ENCODE results near the gene EPHA5. TPM values are rescaled to one million over a fixed set of nuclear protein-coding genes. Genes with fewer than 3 reads are reported as not detected.

Gene EPHA5
- total and polyA plus RNA-seq, 3 experiments from 2014 or later = not detected

- no peak overlapping the region for H3K27ac ChIP-seq (ENCODE audit: low read depth, low read length)
- H3K4me3 Mint-ChIP-seq = no peak overlapping the region
- no peaks in the 10 kb centered on the region for H3K9me3 ChIP-seq (ENCODE audit: low read length)
- H3K27me3 ChIP-seq (ENCODE audit: insufficient read depth, low read length, poor library complexity, severe bottlenecking) = no peaks in the 10 kb centered on the region
- CTCF ChIA-PET = no interaction called here
- no peaks in the 10 kb centered on the region for H3K36me3 ChIP-seq (ENCODE audit: insufficient read depth, low read length)
- peaks cover 7 to 30% (median 19%) of the 10 kb centered on the region in 5 donors for H3K9me3 Mint-ChIP-seq
- no peak for DNase-seq
- H3K36me3 Mint-ChIP-seq = no peaks in the 10 kb centered on the region
- no peak overlapping the region for H3K4me3 ChIP-seq (ENCODE audit: low read length)
- no peaks in the 10 kb centered on the region for H3K4me1 Mint-ChIP-seq
- no peaks in the 10 kb centered on the region for H3K4me1 ChIP-seq (ENCODE audit: insufficient read depth, low read length)
- POLR2A ChIA-PET = no interaction called here
- no peaks in the 10 kb centered on the region for H3K27me3 Mint-ChIP-seq
- no peak overlapping the region for H3K27ac Mint-ChIP-seq
These were observed 159.3 kb downstream of the EPHA5 start for GRCh38 chr4:65510976-65511375.

GRCh38 chr4:65508168-65508567 is 162.1 kb downstream of the EPHA5 start:
- Mint-ChIP-seq H3K9me3 (peaks cover 0 to 23% (median 14%) of the 10 kb centered on the region in 5 donors), H3K4me3 (no peak overlapping the region), H3K27me3 (no peaks in the 10 kb centered on the region), H3K4me1 (no peaks in the 10 kb centered on the region), H3K36me3 (peaks cover 0 to 2% (median 0%) of the 10 kb centered on the region in 3 donors), H3K27ac (no peak overlapping the region)
- H3K27me3 ChIP-seq (ENCODE audit: insufficient read depth, low read length, poor library complexity, severe bottlenecking) = no peaks in the 10 kb centered on the region
- POLR2A ChIA-PET = no interaction called here
- no peaks in the 10 kb centered on the region for H3K4me1 ChIP-seq (ENCODE audit: insufficient read depth, low read length)
- H3K36me3 ChIP-seq (ENCODE audit: insufficient read depth, low read length) = no peaks in the 10 kb centered on the region
- H3K9me3 ChIP-seq (ENCODE audit: low read length) = no peaks in the 10 kb centered on the region
- no peak overlapping the region for H3K4me3 ChIP-seq (ENCODE audit: low read length)
- CTCF ChIA-PET = interaction anchor here (0.6 kb wide), 1 partner anchor 1692 kb away, joined by 3 read pairs; no protein-coding TSS in a partner anchor
- H3K27ac ChIP-seq (ENCODE audit: low read depth, low read length) = no peak overlapping the region
- no peak for DNase-seq

DNA sequence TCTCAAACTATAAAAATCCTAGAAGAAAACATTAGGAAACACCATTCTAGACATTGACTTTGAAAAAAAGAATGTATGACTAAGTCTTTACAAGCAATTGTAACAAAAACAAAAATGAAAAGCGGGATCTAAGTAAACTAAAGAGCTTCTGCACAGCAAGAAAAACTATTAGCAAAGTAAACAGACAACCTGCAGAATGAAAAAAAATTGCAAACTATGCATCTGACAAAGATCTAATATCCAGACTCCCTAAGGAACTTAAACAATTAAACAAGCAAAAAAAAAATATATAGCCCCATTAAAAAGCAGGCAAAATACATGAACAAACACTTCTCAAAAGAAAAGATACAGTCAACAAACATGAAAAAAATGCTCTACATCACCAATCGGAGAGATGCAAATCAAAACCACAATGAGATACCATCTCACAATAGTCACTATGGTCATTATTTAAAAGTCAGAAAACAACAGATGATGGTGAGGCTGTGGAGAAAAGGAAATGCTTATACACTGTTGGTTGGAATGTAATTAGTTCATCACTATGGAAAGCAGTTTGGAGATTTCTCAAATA is 168.1 kb downstream of the EPHA5 start:
- H3K9me3 Mint-ChIP-seq = peaks cover 3 to 14% (median 10%) of the 10 kb centered on the region in 5 donors
- H3K4me3 Mint-ChIP-seq = no peak overlapping the region
- Histone ChIP-seq H3K36me3 (ENCODE audit: insufficient read depth, low read length) (no peaks in the 10 kb centered on the region), H3K9me3 (ENCODE audit: low read length) (no peaks in the 10 kb centered on the region), H3K27ac (ENCODE audit: low read depth, low read length) (no peak overlapping the region), H3K4me1 (ENCODE audit: insufficient read depth, low read length) (no peaks in the 10 kb centered on the region), H3K27me3 (ENCODE audit: insufficient read depth, low read length, poor library complexity, severe bottlenecking) (no peaks in the 10 kb centered on the region), H3K4me3 (ENCODE audit: low read length) (no peak overlapping the region)
- peaks cover 0 to 2% (median 0%) of the 10 kb centered on the region in 3 donors for H3K36me3 Mint-ChIP-seq
- no peaks in the 10 kb centered on the region for H3K27me3 Mint-ChIP-seq
- POLR2A ChIA-PET = no interaction called here
- CTCF ChIA-PET = no interaction called here
- no peak overlapping the region for H3K27ac Mint-ChIP-seq
- DNase-seq = no peak
- H3K4me1 Mint-ChIP-seq = no peaks in the 10 kb centered on the region

GRCh38 chr4:65498606-65499005 is 171.7 kb downstream of the EPHA5 start:
- no peaks in the 10 kb centered on the region for H3K27me3 Mint-ChIP-seq
- no peak overlapping the region for H3K4me3 Mint-ChIP-seq
- Histone ChIP-seq H3K9me3 (ENCODE audit: low read length) (no peaks in the 10 kb centered on the region), H3K36me3 (ENCODE audit: insufficient read depth, low read length) (no peaks in the 10 kb centered on the region), H3K27ac (ENCODE audit: low read depth, low read length) (no peak overlapping the region), H3K4me1 (ENCODE audit: insufficient read depth, low read length) (no peaks in the 10 kb centered on the region), H3K4me3 (ENCODE audit: low read length) (no peak overlapping the region), H3K27me3 (ENCODE audit: insufficient read depth, low read length, poor library complexity, severe bottlenecking) (no peaks in the 10 kb centered on the region)
- CTCF ChIA-PET = no interaction called here
- no peak overlapping the region for H3K27ac Mint-ChIP-seq
- peaks cover 4 to 20% (median 6%) of the 10 kb centered on the region in 5 donors for H3K9me3 Mint-ChIP-seq
- DNase-seq = no peak
- POLR2A ChIA-PET = no interaction called here
- H3K36me3 Mint-ChIP-seq = no peaks in the 10 kb centered on the region
- H3K4me1 Mint-ChIP-seq = no peaks in the 10 kb centered on the region

- ChIA-PET POLR2A (no interaction called here), CTCF (no interaction called here)
- no peak overlapping the region for H3K27ac Mint-ChIP-seq
These were observed 174.8 kb downstream of the EPHA5 start for GRCh38 chr4:65495439-65495838.

GRCh38 chr4:65482410-65482809 is 187.9 kb downstream of the EPHA5 start:
- H3K36me3 ChIP-seq (ENCODE audit: insufficient read depth, low read length) = no peaks in the 10 kb centered on the region
- no peak overlapping the region for H3K27ac ChIP-seq (ENCODE audit: low read depth, low read length)
- Mint-ChIP-seq H3K27me3 (no peaks in the 10 kb centered on the region), H3K4me3 (no peak overlapping the region), H3K27ac (no peak overlapping the region), H3K9me3 (peaks cover 3 to 23% (median 8%) of the 10 kb centered on the region in 5 donors), H3K4me1 (no peaks in the 10 kb centered on the region), H3K36me3 (no peaks in the 10 kb centered on the region)
- H3K27me3 ChIP-seq (ENCODE audit: insufficient read depth, low read length, poor library complexity, severe bottlenecking) = no peaks in the 10 kb centered on the region
- DNase-seq = no peak
- ChIA-PET POLR2A (no interaction called here), CTCF (no interaction called here)
- H3K4me1 ChIP-seq (ENCODE audit: insufficient read depth, low read length) = no peaks in the 10 kb centered on the region
- no peak overlapping the region for H3K4me3 ChIP-seq (ENCODE audit: low read length)
- no peaks in the 10 kb centered on the region for H3K9me3 ChIP-seq (ENCODE audit: low read length)

More at GRCh38 chr4:65495439-65495838, 174.8 kb downstream of the EPHA5 start:
- H3K9me3 Mint-ChIP-seq = peaks cover 6 to 18% (median 9%) of the 10 kb centered on the region in 5 donors
- H3K4me3 ChIP-seq (ENCODE audit: low read length) = no peak overlapping the region
- H3K4me1 ChIP-seq (ENCODE audit: insufficient read depth, low read length) = no peaks in the 10 kb centered on the region
- no peak overlapping the region for H3K27ac ChIP-seq (ENCODE audit: low read depth, low read length)
- H3K27me3 ChIP-seq (ENCODE audit: insufficient read depth, low read length, poor library complexity, severe bottlenecking) = no peaks in the 10 kb centered on the region
- no peak overlapping the region for H3K4me3 Mint-ChIP-seq
- no peak for DNase-seq
- H3K4me1 Mint-ChIP-seq = no peaks in the 10 kb centered on the region
- no peaks in the 10 kb centered on the region for H3K36me3 Mint-ChIP-seq
- no peaks in the 10 kb centered on the region for H3K36me3 ChIP-seq (ENCODE audit: insufficient read depth, low read length)
- H3K27me3 Mint-ChIP-seq = no peaks in the 10 kb centered on the region
- no peaks in the 10 kb centered on the region for H3K9me3 ChIP-seq (ENCODE audit: low read length)

- Histone ChIP-seq H3K4me3 (ENCODE audit: low read length) (no peak overlapping the region), H3K36me3 (ENCODE audit: insufficient read depth, low read length) (no peaks in the 10 kb centered on the region), H3K4me1 (ENCODE audit: insufficient read depth, low read length) (no peaks in the 10 kb centered on the region), H3K27ac (ENCODE audit: low read depth, low read length) (no peak overlapping the region), H3K27me3 (ENCODE audit: insufficient read depth, low read length, poor library complexity, severe bottlenecking) (no peaks in the 10 kb centered on the region), H3K9me3 (ENCODE audit: low read length) (no peaks in the 10 kb centered on the region)
- Mint-ChIP-seq H3K27ac (no peak overlapping the region), H3K9me3 (peaks cover 6 to 22% (median 10%) of the 10 kb centered on the region in 5 donors), H3K36me3 (no peaks in the 10 kb centered on the region), H3K4me1 (no peaks in the 10 kb centered on the region), H3K27me3 (no peaks in the 10 kb centered on the region), H3K4me3 (no peak overlapping the region)
- ChIA-PET POLR2A (no interaction called here), CTCF (no interaction called here)
- DNase-seq = no peak
These were observed 197.8 kb downstream of the EPHA5 start for GRCh38 chr4:65472531-65472930.

- H3K27ac Mint-ChIP-seq = no peak overlapping the region
- H3K4me1 Mint-ChIP-seq = no peaks in the 10 kb centered on the region
- no peak overlapping the region for H3K4me3 Mint-ChIP-seq
- H3K36me3 Mint-ChIP-seq = no peaks in the 10 kb centered on the region
- Histone ChIP-seq H3K27ac (ENCODE audit: low read depth, low read length) (no peak overlapping the region), H3K4me3 (ENCODE audit: low read length) (no peak overlapping the region), H3K36me3 (ENCODE audit: insufficient read depth, low read length) (no peaks in the 10 kb centered on the region), H3K4me1 (ENCODE audit: insufficient read depth, low read length) (no peaks in the 10 kb centered on the region), H3K27me3 (ENCODE audit: insufficient read depth, low read length, poor library complexity, severe bottlenecking) (no peaks in the 10 kb centered on the region), H3K9me3 (ENCODE audit: low read length) (no peaks in the 10 kb centered on the region)
- no peak for DNase-seq
- H3K27me3 Mint-ChIP-seq = peaks cover 0 to 3% of the 10 kb centered on the region in 2 donors
- CTCF ChIA-PET = no interaction called here
- H3K9me3 Mint-ChIP-seq = peaks cover 6 to 34% (median 15%) of the 10 kb centered on the region in 5 donors
- POLR2A ChIA-PET = no interaction called here
These were observed 203.1 kb downstream of the EPHA5 start for GRCh38 chr4:65467068-65467680.

Measured in CD8-positive, alpha-beta memory T cell (primary cell).